Fibroblast of pulmonary artery (primary cell): Measurements from ENCODE around the gene HCN3.

Experiments used
- DNase-seq: peaks from one replicate; pipeline ENCODE4 v3.0.0-alpha.2; 2010; ENCODE audit warnings: low read depth
- H3K4me3 ChIP-seq: replicated peaks from 2 replicates; pipeline ENCODE4 v1.5.1; 2011; ENCODE audit warnings: low read depth, mild to moderate bottlenecking, control low read depth, low read length, moderate library complexity
- CTCF ChIP-seq: IDR thresholded peaks from 2 replicates; pipeline ENCODE4 v1.5.1; 2011; ENCODE audit warnings: mild to moderate bottlenecking, control low read depth, low read length, inconsistent platforms; ENCODE audit errors: missing control alignments

HCN3 gene

GRCh38 chr1:155322953-155323728 lies 45.9 kb downstream of the HCN3 start:
- peak; percentile 61 for TF ChIP-seq CTCF
- peak; percentile 97 for DNase-seq
- peak overlapping the region; percentile 86 for H3K4me3 ChIP-seq

GRCh38 chr1:155323729-155324036 lies 46.4 kb downstream of the HCN3 start:
- peak overlapping the region; percentile 86 for H3K4me3 ChIP-seq
- no peak for TF ChIP-seq CTCF
- peak; percentile 92 for DNase-seq

DNA sequence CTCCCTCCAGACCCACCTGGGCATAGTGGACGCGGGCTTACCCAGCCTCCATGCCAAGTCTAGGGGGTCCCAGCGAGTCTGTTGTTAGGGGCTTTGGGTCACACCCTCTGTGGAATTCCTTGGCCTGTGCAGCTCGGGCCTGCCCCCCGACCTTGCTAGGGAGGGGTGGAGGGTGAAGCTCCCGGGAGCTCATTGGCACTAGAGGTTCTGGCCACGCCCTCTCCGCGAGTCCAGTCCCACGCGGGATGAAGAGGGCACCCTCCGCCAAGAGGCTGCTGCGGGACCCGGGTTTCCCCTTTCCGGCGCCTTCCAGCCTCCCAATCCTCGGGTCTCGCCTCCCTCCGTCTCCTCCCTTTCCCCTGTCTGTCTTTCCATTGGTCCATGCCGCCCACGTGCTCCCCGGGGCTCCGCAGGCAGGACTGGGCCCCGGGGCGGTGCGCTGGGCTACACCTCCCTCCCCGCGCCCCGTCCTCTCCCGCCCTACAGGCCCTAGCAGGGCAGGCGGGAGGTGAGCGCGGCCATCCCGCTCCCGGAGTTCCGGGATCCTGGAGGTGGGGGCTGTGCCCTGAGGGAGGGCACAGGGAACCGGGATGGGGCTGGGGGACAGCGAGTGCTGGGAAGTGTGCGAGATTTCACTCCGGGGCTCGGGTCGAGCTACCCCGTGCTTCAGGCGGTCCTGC lies 46.9 kb downstream of the HCN3 start:
- TF ChIP-seq CTCF: no peak
- H3K4me3 ChIP-seq: peak overlapping the region; percentile 86

DNA sequence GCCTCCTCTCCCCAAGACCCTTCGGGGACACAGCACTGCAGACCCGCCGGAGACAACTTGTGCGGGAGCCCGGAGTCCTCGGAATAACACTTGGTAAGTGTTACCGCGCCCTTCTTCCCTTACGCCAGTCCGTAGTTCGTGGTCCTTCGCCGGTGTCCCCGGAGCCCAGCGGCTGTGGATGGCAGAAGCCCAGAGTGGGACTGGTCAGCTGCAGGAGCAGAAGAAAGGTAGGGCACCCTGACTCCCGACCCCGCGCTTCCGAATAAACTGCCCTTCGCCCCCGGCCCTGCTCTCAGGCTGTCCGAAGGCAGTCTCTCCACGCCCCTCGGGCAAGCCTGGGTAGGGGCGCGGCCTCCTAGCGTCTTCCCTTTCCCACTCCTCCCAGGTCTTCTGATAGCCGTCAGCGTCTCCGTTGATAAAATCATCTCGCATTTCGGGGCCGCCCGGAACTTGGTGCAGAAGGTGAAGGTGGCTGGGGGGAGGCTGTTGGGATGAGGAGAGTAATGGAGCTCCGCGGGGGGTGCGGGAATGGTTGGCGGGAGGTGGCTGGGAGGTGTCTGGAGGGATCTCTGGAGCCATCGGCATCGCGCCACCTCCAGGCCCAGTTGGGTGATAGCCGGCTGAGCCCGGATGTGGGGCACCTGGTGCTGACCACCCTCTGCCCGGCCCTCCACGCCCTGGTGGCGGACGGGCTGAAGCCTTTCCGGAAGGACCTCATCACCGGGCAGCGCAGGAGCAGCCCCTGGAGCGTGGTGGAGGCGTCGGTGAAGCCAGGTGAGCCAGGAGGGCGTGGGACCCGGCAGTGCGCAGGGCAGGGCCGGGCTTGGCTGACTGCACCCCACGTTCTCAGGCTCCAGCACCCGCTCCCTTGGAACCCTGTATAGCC lies 47.7 kb downstream of the HCN3 start:
- peak overlapping the region; percentile 86 for H3K4me3 ChIP-seq
- peak; percentile 45 for TF ChIP-seq CTCF
- peak; percentile 32 for DNase-seq

More for the DNA sequence above, 46.9 kb downstream of the HCN3 start:
- DNase-seq: peak; percentile 97

DNA sequence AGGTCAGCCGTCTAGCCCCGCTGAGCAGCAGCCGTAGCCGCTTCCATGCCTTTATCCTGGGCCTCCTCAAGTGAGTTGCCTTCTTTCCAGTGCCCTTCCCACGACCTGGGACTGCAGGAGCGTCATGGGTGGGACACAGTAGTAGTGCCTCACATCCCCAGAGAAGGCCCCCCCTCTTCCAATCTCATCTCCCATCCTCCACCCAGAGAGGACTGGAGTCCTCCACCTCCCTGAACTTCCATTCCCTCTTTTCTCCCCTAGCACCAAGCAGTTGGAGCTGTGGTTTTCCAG lies 48.3 kb downstream of the HCN3 start:
- TF ChIP-seq CTCF: no peak
- no peak for DNase-seq
- H3K4me3 ChIP-seq: peak overlapping the region; percentile 86

- no peak for DNase-seq
- H3K4me3 ChIP-seq: no peak overlapping the region
- TF ChIP-seq CTCF: no peak
Measured at GRCh38 chr1:155326020-155326526, 48.8 kb downstream of the HCN3 start.
